A673 (cell line): ENCODE measurements around the gene ACOD1. TPM values are rescaled to one million over a fixed set of nuclear protein-coding genes. Genes with fewer than 3 reads are reported as not detected.

Source experiments
- BruUV-seq: library from RNA; stranded (reverse); fragments of 400-500 nt; replicated peaks from 2 replicates; lab custom pipeline; 2021; lab: Mats Ljungman, UMichigan
- CTCF ChIA-PET: fragments of 300-600 bp; sonication (Branson Sonifier 250); formaldehyde crosslinking; loops from one replicate; lab custom pipeline; 2022; ENCODE audit warnings: antibody characterized with exemption; lab: Charles Lee
- POLR2A ChIA-PET: fragments of 300-600 bp; sonication (Branson Sonifier 250); formaldehyde crosslinking; loops from one replicate; lab custom pipeline; 2022; ENCODE audit warnings: antibody characterized with exemption; ENCODE audit not compliant: low non-redundant PET; lab: Charles Lee
- DNase-seq: peaks from one replicate; pipeline ENCODE4 v3.0.0-alpha.2; 2015; ENCODE audit warnings: low spot score
- H3K27ac ChIP-seq: fragments of 200-600 bp; sonication (generic); 2 replicates; pipeline ENCODE4 v1.5.1; 2016; ENCODE audit warnings: mixed run types, low read depth, mild to moderate bottlenecking, mixed read lengths, antibody characterized with exemption, low read length; ENCODE audit not compliant: poor library complexity, severe bottlenecking
- H3K27me3 ChIP-seq: fragments of 200-600 bp; sonication (generic); replicated peaks from 2 replicates; pipeline ENCODE4 v1.6.1; 2017; ENCODE audit warnings: mixed run types, low read depth, mild to moderate bottlenecking, mixed read lengths, antibody characterized with exemption, low read length; ENCODE audit not compliant: insufficient read depth, poor library complexity
- H3K36me3 ChIP-seq: fragments of 200-600 bp; sonication (generic); 2 replicates; pipeline ENCODE4 v1.6.1; 2016; ENCODE audit warnings: mixed run types, mild to moderate bottlenecking, mixed read lengths, antibody characterized with exemption, low read length; ENCODE audit not compliant: insufficient read depth, poor library complexity, severe bottlenecking
- H3K4me1 ChIP-seq: fragments of 200-600 bp; sonication (generic); 2 replicates; pipeline ENCODE4 v1.6.1; 2017; ENCODE audit warnings: mixed run types, mild to moderate bottlenecking, mixed read lengths, antibody characterized with exemption, low read length; ENCODE audit not compliant: insufficient read depth, poor library complexity, severe bottlenecking
- H3K4me3 ChIP-seq: fragments of 200-600 bp; sonication (generic); 2 replicates; pipeline ENCODE4 v1.5.1; 2016; ENCODE audit warnings: low read depth, mixed run types, mild to moderate bottlenecking, mixed read lengths, low read length; ENCODE audit not compliant: poor library complexity, severe bottlenecking
- H3K9me3 ChIP-seq: fragments of 200-600 bp; sonication (generic); 2 replicates; pipeline ENCODE4 v1.6.1; 2016; ENCODE audit warnings: mixed run types, low read depth, mild to moderate bottlenecking, mixed read lengths, antibody characterized with exemption, low read length; ENCODE audit not compliant: poor library complexity, severe bottlenecking
- CTCF ChIP-seq: fragments of 300-800, 200-600 bp; sonication (generic); conservative IDR thresholded peaks from 2 replicates; pipeline ENCODE4 v1.5.1; 2017; ENCODE audit warnings: low read depth, mild to moderate bottlenecking, antibody characterized with exemption, low read length, moderate library complexity, mixed read lengths
- EZH2 ChIP-seq: fragments of 200-600 bp; sonication (generic); IDR thresholded peaks from 2 replicates; pipeline ENCODE4 v1.6.1; 2017; ENCODE audit warnings: borderline replicate concordance, low read depth, mild to moderate bottlenecking, mixed read lengths, antibody characterized with exemption, low read length; ENCODE audit not compliant: poor library complexity, severe bottlenecking
- intact Hi-C: fragments of 100-400 bp; cut with micrococcal nuclease; formaldehyde crosslinking; loops from one replicate; pipeline ENCODE4 v1.10.0; 2022; ENCODE audit not compliant: unreplicated experiment
- total RNA-seq: library from RNA; stranded (reverse); gene quantifications from 2 replicates; pipeline ENCODE4 v1.2.3, GENCODE V29; 2021

Gene ACOD1
- total RNA-seq, 1 experiment from 2014 or later = not detected

- ChIA-PET POLR2A (no interaction called here), CTCF (no interaction called here)
- Histone ChIP-seq H3K27ac (no peak overlapping the region), H3K4me3 (no peak overlapping the region), H3K9me3 (no peaks in the 10 kb centered on the region), H3K27me3 (peaks cover 16% of the 10 kb centered on the region), H3K4me1 (no peaks in the 10 kb centered on the region), H3K36me3 (no peaks in the 10 kb centered on the region)
- DNase-seq = no peak
- no peak for TF ChIP-seq EZH2
- no peak for TF ChIP-seq CTCF
- intact Hi-C loops = no loop called here
- no TSS peak for BruUV-seq
These were observed 25.8 kb downstream of the ACOD1 start for GRCh38 chr13:76973920-76974617.

GRCh38 chr13:76974618-76974975, 26.3 kb downstream of the ACOD1 start:
- ChIA-PET CTCF (no interaction called here), POLR2A (no interaction called here)
- intact Hi-C loops = no loop called here

GRCh38 chr13:76975863-76976262, 27.6 kb downstream of the ACOD1 start:
- no peaks in the 10 kb centered on the region for H3K9me3 ChIP-seq
- no peaks in the 10 kb centered on the region for H3K4me1 ChIP-seq
- H3K4me3 ChIP-seq = no peak overlapping the region
- TF ChIP-seq CTCF (no peak), EZH2 (no peak)
- POLR2A ChIA-PET = no interaction called here
- H3K27ac ChIP-seq = no peak overlapping the region
- no TSS peak for BruUV-seq
- peaks cover 23% of the 10 kb centered on the region for H3K27me3 ChIP-seq
- intact Hi-C loops = no loop called here
- no peak for DNase-seq
- no peaks in the 10 kb centered on the region for H3K36me3 ChIP-seq
- CTCF ChIA-PET = no interaction called here

More at GRCh38 chr13:76974618-76974975, 26.3 kb downstream of the ACOD1 start:
- no peak overlapping the region for H3K27ac ChIP-seq
- H3K36me3 ChIP-seq = no peaks in the 10 kb centered on the region
- H3K4me1 ChIP-seq = no peaks in the 10 kb centered on the region
- no peaks in the 10 kb centered on the region for H3K9me3 ChIP-seq
- peaks cover 16% of the 10 kb centered on the region for H3K27me3 ChIP-seq
- no peak overlapping the region for H3K4me3 ChIP-seq
- TF ChIP-seq CTCF (no peak), EZH2 (no peak)
- no peak for DNase-seq
- no TSS peak for BruUV-seq
